Colonic mucosa (tissue), 4 donors: ENCODE measurements around the gene COL20A1. TPM values are rescaled to one million over a fixed set of nuclear protein-coding genes. Genes with fewer than 3 reads are reported as not detected.

Source experiments
- DNase-seq: peaks from one replicate; pipeline ENCODE4 v3.0.0-alpha.2; 2020
- H3K27ac ChIP-seq: fragments of 200-600 bp; one replicate; pipeline ENCODE4 v1.8.0; 2021
- H3K27me3 ChIP-seq: fragments of 200-600 bp; one replicate; pipeline ENCODE4 v1.8.0; 2021
- H3K36me3 ChIP-seq: fragments of 200-600 bp; one replicate; pipeline ENCODE4 v1.8.0; 2021
- H3K4me1 ChIP-seq: fragments of 200-600 bp; one replicate; pipeline ENCODE4 v1.8.0; 2021; ENCODE audit warnings: mild to moderate bottlenecking
- H3K4me3 ChIP-seq: fragments of 200-600 bp; one replicate; pipeline ENCODE4 v1.8.0; 2021
- H3K9ac ChIP-seq, 2 donors: one replicate each; pipeline ENCODE4 v1.7.0; 2013; ENCODE audit warnings: control low read depth in 2 of 2, low read depth in 2 of 2, low read length in 2 of 2
- H3K9me3 ChIP-seq: fragments of 200-600 bp; one replicate; pipeline ENCODE4 v1.8.0; 2021
- CTCF ChIP-seq: fragments of 200-600 bp; IDR thresholded peaks from one replicate; pipeline ENCODE4 v1.8.0; 2022; ENCODE audit warnings: antibody characterized with exemption, mild to moderate bottlenecking
- intact Hi-C: fragments of 100-400 bp; cut with DNase I; formaldehyde crosslinking; loops from one replicate; pipeline ENCODE4 v1.14.1; 2022
- total RNA-seq, 2 donors: library from RNA; stranded (reverse); fragmentation: NEBNext Ultra II Directional in 1 of 2; extraction: Animal tissue kit (Norgen Biotek cat#: 25700) in 1 of 2; gene quantifications; one replicate each; pipeline ENCODE4 v1.2.1, GENCODE V29; 2021
- donor health status: healthy.
- donor health status: DM: no; HTN: no; CAD: no.
- donor health status: DM: no; HTN: no; CAD: no.

The COL20A1 gene
- total RNA-seq, 2 donors from 2014 or later = not detected

- intact Hi-C loops = no loop called here
- H3K36me3 ChIP-seq = peaks cover 6% of the 10 kb centered on the region
- H3K9ac ChIP-seq = no peak overlapping the region
- no peaks in the 10 kb centered on the region for H3K27me3 ChIP-seq
- H3K27ac ChIP-seq = no peak overlapping the region
- no peak for TF ChIP-seq CTCF
- H3K9me3 ChIP-seq = no peaks in the 10 kb centered on the region
- H3K4me3 ChIP-seq = no peak overlapping the region
- DNase-seq = no peak
- no peaks in the 10 kb centered on the region for H3K4me1 ChIP-seq
Measured at GRCh38 chr20:63281742-63282665, 11.0 kb upstream of the COL20A1 start.

- Histone ChIP-seq H3K4me3 (no peak overlapping the region), H3K4me1 (no peaks in the 10 kb centered on the region), H3K27me3 (no peaks in the 10 kb centered on the region), H3K27ac (no peak overlapping the region), H3K9ac (no peak overlapping the region), H3K36me3 (peaks cover 6% of the 10 kb centered on the region), H3K9me3 (no peaks in the 10 kb centered on the region)
- DNase-seq = no peak
- no peak for TF ChIP-seq CTCF
- intact Hi-C loops = no loop called here
Measured at GRCh38 chr20:63282946-63283345, 10.0 kb upstream of the COL20A1 start.

- Histone ChIP-seq H3K36me3 (peaks cover 3% of the 10 kb centered on the region), H3K4me1 (no peaks in the 10 kb centered on the region), H3K4me3 (no peak overlapping the region), H3K9ac (no peak overlapping the region), H3K9me3 (no peaks in the 10 kb centered on the region), H3K27me3 (no peaks in the 10 kb centered on the region), H3K27ac (no peak overlapping the region)
- DNase-seq = no peak
- no peak for TF ChIP-seq CTCF
- intact Hi-C loops = no loop called here
Measured at GRCh38 chr20:63283397-63284082, 9.4 kb upstream of the COL20A1 start.

- intact Hi-C loops = no loop called here
- Histone ChIP-seq H3K9me3 (no peaks in the 10 kb centered on the region), H3K9ac (no peak overlapping the region), H3K4me1 (no peaks in the 10 kb centered on the region), H3K27ac (no peak overlapping the region), H3K36me3 (no peaks in the 10 kb centered on the region), H3K4me3 (no peak overlapping the region), H3K27me3 (no peaks in the 10 kb centered on the region)
- TF ChIP-seq CTCF = no peak
- DNase-seq = no peak
Measured at GRCh38 chr20:63284083-63284440, 8.9 kb upstream of the COL20A1 start.

GRCh38 chr20:63284544-63284949, 8.4 kb upstream of the COL20A1 start:
- H3K27ac ChIP-seq = no peak overlapping the region
- no peak for DNase-seq
- no peaks in the 10 kb centered on the region for H3K9me3 ChIP-seq
- H3K36me3 ChIP-seq = no peaks in the 10 kb centered on the region
- no peak overlapping the region for H3K4me3 ChIP-seq
- TF ChIP-seq CTCF = no peak
- no peaks in the 10 kb centered on the region for H3K27me3 ChIP-seq
- intact Hi-C loops = no loop called here
- no peaks in the 10 kb centered on the region for H3K4me1 ChIP-seq
- no peak overlapping the region for H3K9ac ChIP-seq
